Mesenchymal stem cell (in vitro differentiated cells and primary cell): ENCODE data around the gene P3H3.

Experiments used
- DNase-seq: peaks from one replicate; pipeline ENCODE4 v3.0.0-alpha.2; 2013
- H2AFZ ChIP-seq: one replicate; pipeline ENCODE4 v1.6.1; 2013; ENCODE audit warnings: low read depth, mild to moderate bottlenecking, control low read depth, inconsistent platforms, low read length, moderate library complexity
- H2AK5ac ChIP-seq: 2 replicates; pipeline ENCODE4 v1.6.1; 2013; ENCODE audit warnings: low read length, moderate library complexity, mild to moderate bottlenecking, inconsistent platforms; ENCODE audit not compliant: severe bottlenecking
- H2BK120ac ChIP-seq: one replicate; pipeline ENCODE4 v1.6.1; 2013; ENCODE audit warnings: low read depth, mild to moderate bottlenecking, inconsistent platforms, low read length, moderate library complexity
- H2BK12ac ChIP-seq, 2 experiments: one replicate each; pipeline ENCODE4 v1.6.1; 2013; ENCODE audit warnings: inconsistent platforms in 2 of 2, low read length in 2 of 2, mild to moderate bottlenecking in 2 of 2, moderate library complexity in 2 of 2, control low read depth in 1 of 2
- H2BK15ac ChIP-seq: one replicate; pipeline ENCODE4 v1.6.1; 2013; ENCODE audit warnings: mild to moderate bottlenecking, low read depth, inconsistent platforms; ENCODE audit not compliant: poor library complexity, severe bottlenecking
- H2BK5ac ChIP-seq: 2 replicates; pipeline ENCODE4 v1.6.1; 2013; ENCODE audit warnings: low read depth, mild to moderate bottlenecking, low read length, control low read depth, inconsistent platforms; ENCODE audit not compliant: poor library complexity, severe bottlenecking
- H3K14ac ChIP-seq, 2 experiments: one replicate each; pipeline ENCODE4 v1.6.1; 2013; ENCODE audit warnings: inconsistent platforms in 2 of 2, low read length in 2 of 2, control low read depth in 1 of 2, mild to moderate bottlenecking in 1 of 2, moderate library complexity in 1 of 2
- H3K18ac ChIP-seq, 2 experiments: one replicate each; pipeline ENCODE4 v1.6.1; 2013; ENCODE audit warnings: inconsistent platforms in 2 of 2, low read length in 2 of 2, control low read depth in 1 of 2, low read depth in 1 of 2, mild to moderate bottlenecking in 1 of 2
- H3K23ac ChIP-seq, 2 experiments: one replicate each; pipeline ENCODE4 v1.6.1; 2013; ENCODE audit warnings: inconsistent platforms in 2 of 2, low read length in 2 of 2, mild to moderate bottlenecking in 2 of 2, moderate library complexity in 2 of 2, control low read depth in 1 of 2
- H3K27ac ChIP-seq: 2 replicates; pipeline ENCODE4 v1.5.1; 2013; ENCODE audit warnings: mild to moderate bottlenecking, moderate library complexity, low read length, control low read depth, inconsistent platforms; ENCODE audit not compliant: poor library complexity, severe bottlenecking
- H3K27me3 ChIP-seq, 2 experiments: 2 replicates each; pipeline versions ENCODE4 v1.6.1 to v1.7.0; 2013; ENCODE audit warnings: low read length in 2 of 2, mild to moderate bottlenecking in 2 of 2, moderate library complexity in 2 of 2, control low read depth in 1 of 2, inconsistent platforms in 1 of 2; ENCODE audit not compliant: control insufficient read depth in 1 of 2, insufficient read depth in 1 of 2
- H3K36me3 ChIP-seq, 2 experiments: 2 replicates each; pipeline versions ENCODE4 v1.6.1 to v1.7.0; 2013; ENCODE audit warnings: low read length in 2 of 2, control low read depth in 1 of 2, inconsistent platforms in 1 of 2, low read depth in 1 of 2, mild to moderate bottlenecking in 1 of 2; ENCODE audit not compliant: insufficient read depth in 2 of 2, control insufficient read depth in 1 of 2
- H3K4ac ChIP-seq, 2 experiments: one replicate each; pipeline ENCODE4 v1.6.1; 2013; ENCODE audit warnings: inconsistent platforms in 2 of 2, low read length in 2 of 2, mild to moderate bottlenecking in 2 of 2, moderate library complexity in 2 of 2, control low read depth in 1 of 2, low read depth in 1 of 2
- H3K4me1 ChIP-seq: 2 replicates; pipeline ENCODE4 v1.6.1; 2013; ENCODE audit warnings: low read depth, low read length, control low read depth; ENCODE audit not compliant: control insufficient read depth, insufficient read depth
- H3K4me2 ChIP-seq: 2 replicates; pipeline ENCODE4 v1.6.1; 2013; ENCODE audit warnings: low read length, mild to moderate bottlenecking, inconsistent platforms; ENCODE audit not compliant: poor library complexity, severe bottlenecking
- H3K4me3 ChIP-seq, 2 experiments: 2 replicates each; pipeline versions ENCODE4 v1.5.1 to v1.7.0; 2013; ENCODE audit warnings: low read length in 2 of 2, mild to moderate bottlenecking in 2 of 2, control low read depth in 1 of 2, low read depth in 1 of 2; ENCODE audit not compliant: insufficient read depth in 1 of 2
- H3K79me1 ChIP-seq: replicated peaks from 2 replicates; pipeline ENCODE4 v1.6.1; 2013; ENCODE audit warnings: mild to moderate bottlenecking, control low read depth, low read length, inconsistent platforms; ENCODE audit not compliant: poor library complexity, severe bottlenecking
- H3K9ac ChIP-seq: 2 replicates; pipeline ENCODE4 v1.7.0; 2013; ENCODE audit warnings: mild to moderate bottlenecking, low read length, moderate library complexity
- H3K9me3 ChIP-seq: 2 replicates; pipeline ENCODE4 v1.7.0; 2013; ENCODE audit warnings: mild to moderate bottlenecking, low read length; ENCODE audit not compliant: control insufficient read depth
- H4K8ac ChIP-seq: one replicate; pipeline ENCODE4 v1.6.1; 2013; ENCODE audit warnings: inconsistent platforms, mild to moderate bottlenecking, low read length, moderate library complexity
- H4K91ac ChIP-seq: one replicate; pipeline ENCODE4 v1.6.1; 2013; ENCODE audit warnings: mild to moderate bottlenecking, low read length, inconsistent platforms
- WGBS: methylation state at CpG from one replicate; pipeline ENCODE4 v1.1.7; 2013; ENCODE audit warnings: mixed read lengths; 5-methylcytosine and 5-hydroxymethylcytosine counted together

Gene P3H3

GRCh38 chr12:6826734-6827436, 1.3 kb upstream of the P3H3 start:
- WGBS = 78% methylated on average over 18 of the region's 22 CpGs
- Histone ChIP-seq H3K36me3 (peaks cover 15 to 28% of the 10 kb centered on the region in 2 experiments), H2BK120ac (peak overlapping the region; percentile 58), H3K14ac (peak overlapping the region in 1 of 2 experiments; percentile 19), H2BK12ac (peak overlapping the region; percentile 20 to 82), H3K9ac (peak overlapping the region; percentile 69), H2AK5ac (peak overlapping the region; percentile 8), H3K79me1 (peaks cover 34% of the 10 kb centered on the region), H3K27me3 (peaks cover 16 to 18% of the 10 kb centered on the region in 2 experiments), H3K18ac (peak overlapping the region; percentile 74 to 84), H3K4me3 (no peak overlapping the region), H2BK15ac (peak overlapping the region; percentile 89), H3K4me1 (peaks cover 44% of the 10 kb centered on the region), H4K91ac (peak overlapping the region; percentile 87), H3K27ac (no peak overlapping the region), H3K23ac (no peak overlapping the region), H3K4me2 (no peak overlapping the region), H2AFZ (no peak overlapping the region), H3K9me3 (no peaks in the 10 kb centered on the region), H3K4ac (peak overlapping the region; percentile 69 to 84), H4K8ac (peak overlapping the region; percentile 46), H2BK5ac (no peak overlapping the region)
- no peak for DNase-seq

- Histone ChIP-seq H3K36me3 (peaks cover 20 to 32% of the 10 kb centered on the region in 2 experiments), H2BK120ac (no peak overlapping the region), H4K8ac (peak overlapping the region; percentile 16), H3K4me2 (peak overlapping the region; percentile 46), H3K27ac (no peak overlapping the region), H3K79me1 (peaks cover 37% of the 10 kb centered on the region), H3K23ac (no peak overlapping the region), H2BK5ac (no peak overlapping the region), H4K91ac (peak overlapping the region; percentile 87), H2AK5ac (peak overlapping the region; percentile 8), H3K4ac (peak overlapping the region in 1 of 2 experiments; percentile 52), H3K4me3 (no peak overlapping the region), H2BK15ac (no peak overlapping the region), H3K27me3 (peaks cover 10 to 12% of the 10 kb centered on the region in 2 experiments), H3K14ac (peak overlapping the region in 1 of 2 experiments; percentile 19), H3K4me1 (peaks cover 38% of the 10 kb centered on the region), H2AFZ (no peak overlapping the region), H2BK12ac (peak overlapping the region; percentile 20 to 82), H3K9ac (peak overlapping the region; percentile 69), H3K9me3 (no peaks in the 10 kb centered on the region), H3K18ac (peak overlapping the region; percentile 74 to 84)
- 6% methylated on average over 7 of the region's 8 CpGs for WGBS
- DNase-seq = peak; percentile 91
These were observed 733 bp upstream of the P3H3 start for GRCh38 chr12:6827437-6827911.

DNA sequence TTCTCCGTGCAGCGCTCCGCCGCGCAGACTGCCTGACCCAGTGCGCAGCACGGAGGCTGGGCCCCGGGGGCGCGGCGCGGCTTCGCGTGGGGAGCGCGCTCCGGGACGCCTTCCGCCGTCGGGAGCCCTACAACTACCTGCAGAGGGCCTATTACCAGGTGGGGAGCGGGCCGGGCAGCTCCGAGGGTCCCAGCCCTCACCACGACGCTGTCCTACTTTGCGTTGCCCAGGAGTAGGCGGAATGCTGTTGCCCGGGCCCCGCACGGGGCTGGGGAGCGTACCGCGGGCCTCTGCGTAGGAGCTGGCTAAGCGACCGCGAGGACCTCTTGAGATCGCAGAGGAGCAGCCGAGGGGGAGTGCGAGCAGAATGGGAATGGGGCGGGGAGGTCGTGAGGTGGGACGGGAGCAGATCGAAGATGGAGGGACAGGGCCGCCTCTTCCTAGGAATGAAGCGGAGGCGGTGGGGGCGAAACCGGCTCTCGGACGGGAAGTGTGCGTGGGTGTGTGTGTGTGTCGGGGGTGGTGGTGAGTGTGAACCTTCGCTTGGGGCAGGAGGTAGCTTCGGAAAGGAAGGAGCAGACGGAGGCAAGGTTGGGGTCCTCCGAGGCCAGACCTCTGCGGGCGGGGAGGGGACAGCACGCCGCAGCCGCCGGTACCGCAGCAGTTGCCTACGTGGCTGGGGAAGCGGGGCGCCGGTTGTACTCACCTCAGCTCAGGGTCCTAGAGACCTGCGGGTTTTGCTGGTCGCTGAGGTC, 751 bp downstream of the P3H3 start:
- 1% methylated on average over 53 of the region's 71 CpGs for WGBS
- H4K8ac ChIP-seq = peak overlapping the region; percentile 89
- H2BK120ac ChIP-seq = peak overlapping the region; percentile 91
- peak overlapping the region; percentile 98 for H4K91ac ChIP-seq
- peak overlapping the region; percentile 44 for H2AK5ac ChIP-seq
- DNase-seq = no peak
- H3K27me3 ChIP-seq = no peaks in the 10 kb centered on the region
- H3K4me2 ChIP-seq = peak overlapping the region; percentile 72
- peak overlapping the region; percentile 92 to 93 for H3K4me3 ChIP-seq
- H3K9me3 ChIP-seq = no peaks in the 10 kb centered on the region
- H2BK12ac ChIP-seq = peak overlapping the region in 1 of 2 experiments; percentile 76
- H3K18ac ChIP-seq = peak overlapping the region; percentile 62 to 97
- peak overlapping the region; percentile 97 to 98 for H3K4ac ChIP-seq
- H3K14ac ChIP-seq = peak overlapping the region in 1 of 2 experiments; percentile 99
- H3K79me1 ChIP-seq = peaks cover 37% of the 10 kb centered on the region
- H3K36me3 ChIP-seq = peaks cover 29 to 39% of the 10 kb centered on the region in 2 experiments
- H2AFZ ChIP-seq = no peak overlapping the region
- H2BK15ac ChIP-seq = peak overlapping the region; percentile 92
- H3K23ac ChIP-seq = peak overlapping the region in 1 of 2 experiments; percentile 98
- peak overlapping the region; percentile 53 for H2BK5ac ChIP-seq
- H3K4me1 ChIP-seq = peaks cover 33% of the 10 kb centered on the region
- peak overlapping the region; percentile 81 for H3K27ac ChIP-seq
- peak overlapping the region; percentile 98 for H3K9ac ChIP-seq
